GM23338 (cell line): Measurements from ENCODE around the gene ANKRD6. TPM values are rescaled to one million over a fixed set of nuclear protein-coding genes. Genes with fewer than 3 reads are reported as not detected.

ENCODE experiments used
- CREB1 ChIP-seq: fragments of 250-450 bp; sonication (Bioruptor Pico); IDR thresholded peaks from 2 replicates; pipeline ENCODE4 v1.5.0; 2020; ENCODE audit warnings: low read depth, mild to moderate bottlenecking, moderate library complexity
- CTCF ChIP-seq, 2 experiments: fragments of 200-600 bp in 1 of 2; sonication (generic) in 1 of 2; conservative IDR thresholded peaks; 2 replicates each; pipeline versions ENCODE4 v1.5.1 to v1.6.1; 2016 to 2017; ENCODE audit warnings: antibody characterized with exemption in 2 of 2, low read depth in 2 of 2, mild to moderate bottlenecking in 2 of 2, moderate library complexity in 1 of 2
- ETS1 ChIP-seq: IDR thresholded peaks from 2 replicates; pipeline ENCODE4 v1.6.1; 2016; ENCODE audit warnings: antibody characterized with exemption
- EZH2phosphoT487 ChIP-seq: fragments of 200-600 bp; sonication (generic); IDR thresholded peaks from one replicate; pipeline ENCODE4 v1.8.1; 2018; ENCODE audit warnings: antibody characterized with exemption; ENCODE audit not compliant: unreplicated experiment
- JUNB ChIP-seq: IDR thresholded peaks from one replicate; pipeline ENCODE4 v1.6.1; 2016; ENCODE audit warnings: antibody characterized with exemption; ENCODE audit not compliant: unreplicated experiment
- NANOG ChIP-seq: IDR thresholded peaks from 2 replicates; pipeline ENCODE4 v1.6.1; 2016; ENCODE audit warnings: antibody characterized with exemption, borderline replicate concordance
- REST ChIP-seq: IDR thresholded peaks from one replicate; pipeline ENCODE4 v1.6.1; 2018; ENCODE audit warnings: antibody characterized with exemption; ENCODE audit not compliant: unreplicated experiment
- STAT1 ChIP-seq: IDR thresholded peaks from one replicate; pipeline ENCODE4 v1.6.1; 2016; ENCODE audit warnings: antibody characterized with exemption; ENCODE audit not compliant: unreplicated experiment
- ZNF331 ChIP-seq: fragments of 250-450 bp; sonication (Bioruptor Pico); IDR thresholded peaks from 2 replicates; pipeline ENCODE4 v1.5.0; 2020; ENCODE audit warnings: low read depth, mild to moderate bottlenecking, moderate library complexity
- ZNF462 ChIP-seq: fragments of 250-450 bp; sonication (Bioruptor Pico); IDR thresholded peaks from 2 replicates; pipeline ENCODE4 v1.5.0; 2020; ENCODE audit warnings: mild to moderate bottlenecking, moderate library complexity
- polyA plus RNA-seq: library from polyadenylated mRNA; unstranded; fragments of >200 nt; fragmentation: Nextera tagmentation; extraction: Ambion mirVana; gene quantifications from 2 replicates; pipeline ENCODE4 v1.2.1, GENCODE V29; 2016
- total RNA-seq: library from RNA; depleted of rRNA; stranded (reverse); fragments of >200 nt; shearing (Covaris generic); gene quantifications from 2 replicates; pipeline ENCODE4 v1.2.3, GENCODE V29; 2014

The ANKRD6 gene
- total and polyA plus RNA-seq, 2 experiments from 2014 or later = 3.2 to 9.2 TPM

- no peak for TF ChIP-seq ZNF462 (CRISPR knock-in tag)
- no peak for TF ChIP-seq ETS1
- TF ChIP-seq CREB1 = no peak
- TF ChIP-seq CTCF (conservative IDR thresholded peaks at IDR 0.05; ENCODE audit: low read depth in 2 of 2) = no peak
- no peak for TF ChIP-seq JUNB
- TF ChIP-seq STAT1 = no peak
- no peak for TF ChIP-seq REST
- TF ChIP-seq ZNF331 = no peak
- no peak for TF ChIP-seq EZH2phosphoT487
- no peak for TF ChIP-seq NANOG
These were observed 166.8 kb downstream of the ANKRD6 start (continued) for GRCh38 chr6:89599727-89600126.
